GM12864 (cell line): ENCODE measurements around the gene HOXB3.

Experiments used
- DNase-seq: peaks from one replicate; pipeline ENCODE4 v3.0.0-alpha.2; 2011; ENCODE audit warnings: low read depth
- H3K4me3 ChIP-seq: 2 replicates; pipeline ENCODE4 v1.5.1; 2011; ENCODE audit warnings: mild to moderate bottlenecking, low read depth, low read length, control low read depth
- TF ChIP-seq, protein P1 (sequence below): IDR thresholded peaks from 2 replicates; pipeline ENCODE4 v1.5.1; 2011; ENCODE audit warnings: low read depth, mild to moderate bottlenecking, moderate library complexity, low read length, control low read depth, inconsistent platforms; ENCODE audit errors: missing control alignments

HOXB3 gene

DNA sequence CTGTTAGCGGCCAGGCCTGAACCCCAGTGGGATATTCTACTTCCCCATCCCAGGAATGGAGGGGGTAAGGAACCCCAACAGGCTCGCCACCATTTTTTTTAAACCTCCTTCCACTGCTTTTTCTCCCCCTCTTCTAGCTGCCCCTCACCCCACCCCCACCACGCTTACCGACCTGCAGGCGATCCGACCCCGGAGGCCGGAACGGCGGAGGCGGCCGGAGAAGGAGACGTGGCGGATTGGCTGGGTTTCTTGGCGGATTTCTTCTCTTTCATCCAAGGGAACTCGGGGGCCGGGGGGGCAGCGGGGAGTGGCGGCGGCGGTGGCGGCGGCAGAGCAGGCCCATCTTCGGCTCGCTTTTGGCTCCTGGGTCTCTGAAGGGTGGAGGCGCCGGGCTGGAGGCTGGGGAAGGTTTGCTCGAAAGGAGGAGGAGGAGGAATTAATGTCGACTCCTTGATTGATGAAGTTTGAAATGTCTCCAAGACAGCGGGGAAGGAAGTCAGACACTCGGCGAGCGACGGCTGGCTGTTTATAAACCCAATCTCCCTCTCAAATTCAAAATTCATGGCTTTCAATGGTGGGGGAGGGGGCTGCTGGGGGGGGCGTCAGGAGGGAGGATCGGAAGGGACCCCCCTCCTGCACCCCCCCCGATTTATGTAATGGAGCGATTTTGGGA, 45.6 kb downstream of the HOXB3 start:
- H3K4me3 ChIP-seq = no peak overlapping the region; the same call in 1 of the 2 replicates
- TF ChIP-seq, protein P1, sequence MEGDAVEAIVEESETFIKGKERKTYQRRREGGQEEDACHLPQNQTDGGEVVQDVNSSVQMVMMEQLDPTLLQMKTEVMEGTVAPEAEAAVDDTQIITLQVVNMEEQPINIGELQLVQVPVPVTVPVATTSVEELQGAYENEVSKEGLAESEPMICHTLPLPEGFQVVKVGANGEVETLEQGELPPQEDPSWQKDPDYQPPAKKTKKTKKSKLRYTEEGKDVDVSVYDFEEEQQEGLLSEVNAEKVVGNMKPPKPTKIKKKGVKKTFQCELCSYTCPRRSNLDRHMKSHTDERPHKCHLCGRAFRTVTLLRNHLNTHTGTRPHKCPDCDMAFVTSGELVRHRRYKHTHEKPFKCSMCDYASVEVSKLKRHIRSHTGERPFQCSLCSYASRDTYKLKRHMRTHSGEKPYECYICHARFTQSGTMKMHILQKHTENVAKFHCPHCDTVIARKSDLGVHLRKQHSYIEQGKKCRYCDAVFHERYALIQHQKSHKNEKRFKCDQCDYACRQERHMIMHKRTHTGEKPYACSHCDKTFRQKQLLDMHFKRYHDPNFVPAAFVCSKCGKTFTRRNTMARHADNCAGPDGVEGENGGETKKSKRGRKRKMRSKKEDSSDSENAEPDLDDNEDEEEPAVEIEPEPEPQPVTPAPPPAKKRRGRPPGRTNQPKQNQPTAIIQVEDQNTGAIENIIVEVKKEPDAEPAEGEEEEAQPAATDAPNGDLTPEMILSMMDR = no peak
- no peak for DNase-seq

DNA sequence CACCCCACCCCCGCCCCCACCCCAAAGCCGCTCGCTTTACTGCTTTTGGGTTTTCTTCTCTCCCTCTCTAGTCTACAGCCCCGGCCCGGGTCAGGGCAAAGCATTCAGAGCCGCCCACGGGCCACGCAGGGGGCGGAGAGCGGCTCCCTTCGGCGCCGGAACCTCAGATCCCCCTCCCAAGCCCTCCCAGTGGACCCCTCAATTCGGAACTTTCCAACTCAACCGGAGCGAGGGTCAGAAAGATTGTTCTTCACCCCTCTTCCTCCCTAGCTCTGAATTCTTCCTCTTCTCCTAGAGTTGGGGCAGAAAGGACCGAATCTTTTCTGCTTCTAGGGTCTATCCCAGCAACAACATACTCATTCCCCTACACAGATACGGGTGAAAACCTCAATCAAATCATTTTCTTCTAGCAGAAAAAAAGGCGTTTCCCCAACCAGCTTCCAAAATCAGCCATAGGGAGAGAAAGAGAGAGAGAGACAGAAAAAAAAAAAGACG, 46.1 kb downstream of the HOXB3 start:
- TF ChIP-seq, protein P1 = no peak
- DNase-seq = no peak
- peak overlapping the region; percentile 55 for H3K4me3 ChIP-seq

DNA sequence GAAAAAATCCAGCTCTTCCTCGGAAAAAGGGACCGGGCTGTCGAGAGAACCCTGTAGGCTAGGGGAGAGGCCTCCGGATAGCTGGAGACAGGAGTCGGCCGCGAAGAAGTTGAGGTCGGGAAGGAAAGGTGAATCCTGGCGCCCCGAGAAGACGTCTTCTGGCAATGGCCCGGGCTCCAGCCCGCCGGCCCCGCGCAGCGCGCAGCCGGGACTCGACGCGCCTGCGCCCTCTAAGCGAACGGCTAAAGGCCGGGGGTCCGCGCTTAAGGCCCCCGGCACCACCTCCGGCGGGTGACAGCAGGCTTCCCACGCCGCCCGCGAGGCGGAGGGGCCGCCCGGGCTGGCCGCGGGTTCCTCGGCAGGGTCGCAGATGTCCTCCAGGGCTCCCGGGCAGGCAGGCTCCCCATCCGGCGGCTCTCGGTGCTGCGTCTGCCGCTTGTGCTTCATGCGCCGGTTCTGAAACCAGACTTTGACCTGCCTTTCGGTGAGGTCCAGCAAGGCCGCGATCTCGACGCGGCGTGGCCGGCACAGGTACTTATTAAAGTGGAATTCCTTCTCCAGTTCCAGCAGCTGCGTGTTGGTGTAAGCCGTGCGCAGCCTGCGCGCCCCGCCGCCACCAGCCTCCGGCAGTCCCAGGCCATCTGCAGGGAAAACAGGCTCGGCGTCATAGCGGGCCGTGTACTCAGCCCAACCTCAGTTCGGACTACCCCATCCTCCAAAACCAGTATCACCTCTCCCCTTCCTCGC, 46.8 kb downstream of the HOXB3 start:
- DNase-seq = no peak
- TF ChIP-seq, protein P1 = peak; percentile 35
- peak overlapping the region; percentile 55 for H3K4me3 ChIP-seq

DNA sequence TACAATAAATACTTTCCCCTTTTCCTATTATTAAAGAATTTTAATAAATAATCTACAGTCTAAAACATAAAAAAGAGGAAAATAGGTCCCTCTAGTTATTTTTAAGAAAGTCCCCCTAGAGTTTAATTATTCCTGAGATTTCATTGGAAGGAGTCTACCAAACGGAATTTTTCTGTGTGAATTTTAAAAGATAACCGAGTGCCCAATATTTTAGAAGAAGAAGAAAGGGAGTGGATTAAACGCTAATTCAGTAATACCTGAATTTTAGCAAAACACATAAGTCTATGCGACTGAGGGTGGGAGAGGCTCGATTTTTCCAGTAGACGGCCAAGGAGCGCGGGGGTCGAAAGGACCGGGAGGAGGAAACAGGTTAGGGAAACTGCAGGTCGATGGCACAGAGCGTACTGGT, 47.3 kb downstream of the HOXB3 start:
- DNase-seq = no peak
- H3K4me3 ChIP-seq = peak overlapping the region; percentile 55
- TF ChIP-seq, protein P1 = no peak

DNA sequence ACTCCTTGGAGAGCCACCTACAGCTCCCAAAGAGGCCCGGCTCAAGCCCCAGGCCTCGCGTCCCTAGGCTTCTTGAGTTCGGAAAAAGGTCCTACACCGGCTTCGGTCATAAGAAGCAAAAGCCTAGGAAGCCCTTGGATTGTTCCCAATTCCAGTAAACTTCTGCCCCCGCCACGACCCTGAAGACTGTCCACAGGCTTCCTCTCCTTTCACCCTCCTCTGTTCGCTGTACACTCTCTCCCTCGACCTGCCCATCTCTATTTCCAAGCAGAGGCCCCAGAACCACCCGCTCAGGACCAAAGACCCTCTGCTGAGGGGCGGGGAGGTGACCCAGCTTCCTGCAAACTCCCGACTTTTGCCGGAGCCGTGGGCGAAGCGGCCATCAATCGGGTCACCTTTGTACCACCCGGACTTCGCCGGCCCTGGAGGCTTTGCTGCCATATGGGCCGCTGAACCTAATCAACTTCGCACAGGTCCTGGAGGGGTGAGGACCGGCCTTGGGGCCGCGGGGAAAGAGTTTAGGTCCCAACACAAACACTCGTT, 47.9 kb downstream of the HOXB3 start:
- TF ChIP-seq, protein P1 = no peak
- no peak overlapping the region for H3K4me3 ChIP-seq
- DNase-seq = no peak

DNA sequence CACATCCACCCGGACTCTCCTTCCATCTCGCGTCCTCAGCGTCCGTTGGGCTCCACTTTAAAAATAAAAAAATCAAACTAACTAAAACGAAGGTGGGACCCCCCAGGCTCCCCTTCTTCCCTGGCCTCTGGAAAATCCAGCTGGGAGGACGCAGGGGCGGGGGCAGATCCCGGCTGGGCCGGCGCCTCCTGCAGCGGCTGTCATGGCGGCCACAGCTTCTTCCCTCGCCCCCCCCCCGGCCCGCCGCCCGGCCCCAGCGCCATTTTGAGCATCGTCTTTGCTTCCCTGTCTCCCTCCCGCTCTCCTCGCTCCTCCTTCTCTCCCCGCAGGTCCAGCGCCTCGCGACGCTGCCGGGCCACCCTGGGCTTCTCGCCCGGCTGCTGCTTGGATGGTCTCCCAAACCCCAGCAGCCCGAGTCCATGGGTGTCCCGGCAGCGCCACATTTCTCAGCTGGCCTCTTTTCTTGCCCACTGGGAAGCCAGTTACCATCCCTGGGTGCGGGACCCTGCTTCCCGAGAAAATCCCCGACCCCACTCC, 48.4 kb downstream of the HOXB3 start:
- no peak overlapping the region for H3K4me3 ChIP-seq
- TF ChIP-seq, protein P1 = no peak
- no peak for DNase-seq
